Lung microvascular endothelial cell (primary cell): ENCODE data around the gene AMPH. TPM values are rescaled to one million over a fixed set of nuclear protein-coding genes. Genes with fewer than 3 reads are reported as not detected.

ENCODE experiments used
- DNase-seq, 2 donors: peaks; one replicate each; pipeline versions ENCODE4 v3.0.0 to v3.0.0-alpha.2; 2010; ENCODE audit warnings: low read depth in 2 of 2
- total RNA-seq: library from RNA; depleted of rRNA; stranded (reverse); fragments of >200 nt; gene quantifications from 2 replicates; pipeline ENCODE4 v1.2.1, GENCODE V29; 2014

Gene AMPH
- total RNA-seq, 1 donor from 2014 or later: not detected

DNA sequence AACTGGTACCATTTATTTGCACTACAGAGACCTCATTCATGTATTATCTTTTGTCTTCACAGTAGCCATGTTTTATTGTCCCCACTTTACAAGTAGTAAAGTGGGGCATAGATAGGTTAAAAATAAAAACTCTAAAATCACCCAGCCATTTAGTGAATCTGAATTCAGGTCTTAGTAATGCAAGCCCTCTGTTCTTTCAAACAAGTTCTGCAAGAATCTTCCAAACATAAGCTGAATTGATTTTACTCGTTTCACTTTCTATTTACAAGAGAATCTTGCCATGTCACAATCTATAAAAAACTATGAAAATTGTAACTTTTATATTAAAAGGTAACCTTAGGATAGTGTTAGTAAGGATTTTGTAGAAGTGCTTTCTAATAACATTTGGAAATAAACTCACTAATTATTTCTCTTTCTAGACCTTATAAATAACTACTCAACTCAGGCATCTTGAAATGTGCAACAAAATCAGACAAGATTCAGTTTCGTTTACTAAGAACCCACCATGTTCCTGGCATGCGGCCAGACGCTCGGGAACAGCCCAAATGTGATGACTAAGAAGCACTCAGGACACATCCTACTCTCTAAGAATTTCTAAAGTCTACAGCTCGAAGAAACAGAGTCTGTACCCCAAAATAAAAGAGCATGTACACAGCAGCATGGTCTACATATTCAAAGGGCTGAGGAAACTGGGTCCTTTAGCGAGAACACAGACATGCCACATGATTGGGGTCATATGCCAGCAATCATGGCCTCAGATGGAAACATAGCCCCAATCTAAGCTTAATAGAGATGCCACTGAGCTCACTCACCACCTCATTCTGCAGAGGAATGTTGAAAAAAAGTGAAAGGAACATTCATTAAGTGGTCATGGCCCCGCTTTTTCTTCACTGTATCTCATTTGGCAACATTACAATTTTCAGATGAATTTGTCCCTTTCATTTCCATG, 167.6 kb downstream of the AMPH start:
- DNase-seq: peak in 1 of 2 donors; percentile 14

DNA sequence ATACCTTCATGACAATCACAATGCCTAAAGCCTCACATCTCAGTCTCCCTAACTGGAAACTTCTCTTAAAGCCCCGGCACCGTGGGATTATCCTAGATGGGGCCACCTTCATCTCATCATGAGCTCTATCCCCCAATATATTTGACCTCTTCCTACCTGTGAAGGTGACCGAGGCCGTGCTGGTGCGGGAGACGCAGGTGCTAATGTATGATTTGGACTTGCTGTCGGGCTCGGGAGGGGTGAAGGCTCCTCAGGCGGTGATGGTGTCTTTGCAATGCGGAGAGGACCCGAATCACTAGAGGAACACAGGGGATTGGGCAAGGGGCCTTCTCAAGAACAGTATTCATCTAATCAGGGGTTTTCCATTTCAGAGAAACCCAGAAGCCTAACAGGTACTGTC, 168.4 kb downstream of the AMPH start:
- DNase-seq: no peak

DNA sequence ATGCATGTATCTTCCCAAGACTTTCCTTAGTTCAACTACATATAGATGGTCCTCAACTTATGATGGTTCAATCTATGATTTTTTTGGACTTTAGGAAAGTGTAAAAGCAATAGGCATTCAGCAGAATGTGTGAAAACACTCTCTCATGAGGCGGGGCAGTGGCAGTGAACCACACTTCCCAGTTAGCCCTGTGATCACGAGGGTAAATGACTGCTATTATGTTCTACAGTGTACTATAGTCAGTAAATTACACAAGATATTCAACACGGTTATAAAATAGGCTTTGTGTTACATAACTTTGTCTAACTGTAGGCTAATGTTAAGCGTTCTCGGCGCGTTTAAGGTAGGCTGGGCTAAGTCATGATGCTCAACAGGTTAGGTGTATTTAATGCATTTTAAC, 169.3 kb downstream of the AMPH start:
- no peak for DNase-seq

DNA sequence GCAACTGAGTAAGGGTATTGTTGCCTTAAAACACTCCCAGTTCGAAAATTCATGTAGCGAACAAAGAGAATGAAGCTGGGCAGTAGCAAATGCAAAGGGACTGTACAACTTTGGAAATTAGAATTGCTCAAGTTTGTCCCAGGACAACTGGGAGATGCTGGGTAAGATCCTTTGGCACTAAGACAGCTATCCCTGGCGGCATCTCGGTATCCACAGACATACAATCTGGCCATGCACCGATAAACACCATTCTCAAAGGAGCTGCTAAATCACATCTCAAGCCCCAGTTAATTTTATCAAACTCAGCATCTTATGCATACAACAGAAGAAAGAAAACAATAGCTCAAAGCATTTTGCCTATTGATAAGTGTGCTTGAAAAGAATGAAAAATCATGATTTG, 177.3 kb downstream of the AMPH start:
- DNase-seq: no peak

DNA sequence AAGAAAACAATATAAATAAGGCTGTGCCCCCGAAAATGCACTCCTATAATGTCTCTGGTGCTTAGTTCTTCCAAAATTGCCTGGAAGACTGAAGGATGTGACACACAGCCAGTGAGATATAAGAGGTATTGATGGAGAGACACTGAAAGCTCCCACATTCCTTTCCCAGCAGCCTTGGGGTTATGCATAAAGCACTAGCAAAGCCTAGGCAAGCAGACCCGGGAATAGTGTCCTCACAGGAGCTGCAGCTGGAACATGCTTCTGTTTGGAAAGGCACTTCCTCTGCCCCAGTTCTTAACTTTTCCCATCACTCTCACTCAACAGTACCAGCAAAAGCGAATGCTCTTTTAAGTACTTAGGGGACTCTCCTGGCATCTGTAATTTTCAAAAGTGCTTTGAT, 178.0 kb downstream of the AMPH start:
- no peak for DNase-seq

DNA sequence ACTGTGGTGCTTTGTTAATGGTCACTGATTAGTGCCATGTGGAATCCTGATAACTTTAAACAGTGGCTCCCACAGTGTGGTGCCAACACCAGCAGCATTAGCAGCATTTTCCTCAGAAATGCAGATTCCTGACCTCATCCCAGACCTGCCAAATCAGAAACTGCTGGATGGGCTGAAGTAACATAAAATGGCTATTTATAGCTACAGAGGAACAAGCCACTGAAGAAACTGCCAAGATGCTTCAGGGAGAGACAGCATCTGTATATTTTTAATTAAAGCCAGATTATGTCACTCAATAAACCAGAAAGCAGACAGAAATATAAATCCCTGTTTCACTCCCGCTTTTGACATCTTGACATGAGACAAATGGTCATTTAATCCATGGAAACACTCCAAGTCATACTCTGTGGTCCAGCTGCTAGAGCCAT, 178.5 kb downstream of the AMPH start:
- DNase-seq: no peak

DNA sequence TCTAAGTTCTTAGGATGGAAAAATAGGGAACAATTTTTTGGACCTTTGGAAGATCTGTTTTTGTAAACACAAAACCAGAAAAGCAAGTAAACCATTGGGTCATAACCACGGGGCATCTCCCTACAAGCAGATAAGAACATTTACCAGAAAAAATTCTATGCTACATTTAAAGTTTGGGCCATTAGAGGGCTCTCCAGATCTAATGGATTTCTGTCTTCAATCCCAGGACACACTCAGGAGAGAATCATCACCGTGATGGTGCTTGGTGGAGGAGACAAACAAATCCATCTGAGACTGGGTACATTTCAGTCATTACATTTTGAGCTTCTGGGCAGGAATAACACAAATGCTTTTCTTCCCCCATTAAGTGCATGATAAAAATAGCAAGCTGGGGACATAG, 179.3 kb downstream of the AMPH start:
- DNase-seq: peak; percentile 9 to 20

DNA sequence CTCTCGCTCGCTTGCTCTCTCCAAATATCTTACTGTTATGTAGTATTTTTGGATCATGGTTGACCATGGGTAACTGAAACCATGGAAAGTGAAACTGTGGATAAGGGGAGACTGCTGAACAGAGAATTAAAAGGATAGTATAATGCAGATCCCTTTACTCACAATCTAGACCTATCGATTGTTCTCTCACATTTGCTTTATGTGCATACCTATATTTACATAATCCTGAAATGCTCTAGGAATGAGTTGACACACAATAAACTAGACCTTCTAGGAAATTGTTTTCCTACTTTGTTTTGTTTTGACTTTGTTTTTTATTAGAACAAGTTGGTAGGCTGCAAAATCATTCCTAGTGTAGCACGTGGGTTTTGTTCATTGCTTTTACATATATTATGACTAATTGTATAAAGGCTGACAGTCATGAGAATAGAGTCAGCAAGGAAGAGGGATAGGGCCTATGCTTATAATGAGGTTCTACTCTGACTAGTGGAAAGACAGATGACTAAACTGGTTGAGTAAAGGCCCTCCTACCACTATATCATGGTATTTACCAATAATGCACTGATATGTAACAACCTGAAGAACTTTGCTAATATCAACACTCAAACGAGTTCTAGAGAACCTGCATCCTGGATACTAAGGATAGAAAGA, 182.5 kb downstream of the AMPH start:
- no peak for DNase-seq

DNA sequence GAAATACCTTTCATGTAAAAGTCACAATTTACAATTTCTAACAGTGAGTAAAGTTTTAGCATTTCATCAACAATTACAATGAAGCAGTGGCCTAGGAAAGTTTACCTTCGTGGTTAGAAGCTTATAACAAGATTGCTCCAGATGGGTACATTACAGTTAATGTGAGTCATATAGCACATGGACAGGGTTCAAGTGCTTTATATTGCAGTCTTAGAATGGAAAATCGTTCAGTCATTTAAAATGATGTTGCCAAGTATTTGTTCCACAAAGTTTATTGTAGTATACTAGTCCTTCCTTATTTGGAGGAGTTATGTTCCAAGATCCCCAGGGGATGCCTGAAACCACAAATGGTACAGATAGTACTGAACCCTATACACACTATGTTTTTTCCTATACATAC, 183.1 kb downstream of the AMPH start:
- DNase-seq: no peak

DNA sequence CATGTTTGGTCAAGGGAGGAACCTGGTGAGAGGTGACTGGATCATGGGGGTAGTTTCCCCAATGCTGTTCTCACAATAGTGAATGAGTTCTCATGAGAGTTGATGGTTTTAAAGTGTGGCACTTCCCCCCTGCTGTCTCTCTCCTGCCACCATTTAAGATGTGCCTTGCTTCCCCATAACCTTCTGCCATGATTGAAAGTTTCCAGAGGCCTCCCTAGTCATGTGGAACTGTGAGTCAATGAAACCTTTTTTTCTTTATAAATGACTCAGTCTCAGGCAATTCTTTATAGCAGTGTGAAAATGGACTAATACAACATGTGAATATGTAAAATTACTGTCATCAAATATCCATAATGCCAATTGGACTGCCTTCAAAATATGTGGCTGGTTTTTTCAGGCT, 192.2 kb downstream of the AMPH start:
- no peak for DNase-seq

DNA sequence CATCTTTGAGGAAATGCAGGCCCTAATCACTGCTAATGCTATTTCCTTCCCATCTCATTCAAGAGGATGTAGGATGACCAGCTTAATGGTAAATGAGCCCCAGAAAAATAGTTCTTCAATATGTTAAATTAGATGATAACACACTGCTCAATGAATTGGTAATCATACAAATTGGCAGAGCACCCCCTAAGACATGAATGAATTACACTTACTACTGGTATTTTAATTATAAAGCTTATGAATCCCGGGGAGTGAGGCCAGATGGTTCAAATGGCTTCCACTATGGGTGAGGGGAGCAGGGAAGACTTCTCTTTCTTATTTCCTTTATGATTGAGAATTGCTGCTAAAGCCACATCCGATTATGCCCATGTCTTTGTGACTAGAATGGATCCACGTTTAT, 198.5 kb downstream of the AMPH start:
- no peak for DNase-seq

DNA sequence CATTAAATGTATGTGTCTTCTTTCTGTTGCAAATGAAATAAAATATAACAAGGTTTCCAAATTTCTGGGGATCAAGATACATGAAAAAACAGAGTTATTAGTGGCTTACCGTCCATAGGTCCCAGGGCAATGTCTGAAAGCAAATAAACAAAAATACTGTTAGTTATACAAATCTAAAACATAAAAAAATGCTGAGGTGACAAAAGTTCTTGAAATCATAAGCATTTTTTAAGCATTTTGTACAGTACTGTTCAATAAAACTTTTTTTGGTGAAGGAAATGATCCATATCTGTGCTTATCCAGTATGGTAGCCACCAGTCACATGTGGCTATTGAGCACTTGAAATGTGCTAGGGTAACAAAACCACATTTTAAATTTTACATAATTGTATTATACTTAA, 199.1 kb downstream of the AMPH start:
- DNase-seq: no peak

DNA sequence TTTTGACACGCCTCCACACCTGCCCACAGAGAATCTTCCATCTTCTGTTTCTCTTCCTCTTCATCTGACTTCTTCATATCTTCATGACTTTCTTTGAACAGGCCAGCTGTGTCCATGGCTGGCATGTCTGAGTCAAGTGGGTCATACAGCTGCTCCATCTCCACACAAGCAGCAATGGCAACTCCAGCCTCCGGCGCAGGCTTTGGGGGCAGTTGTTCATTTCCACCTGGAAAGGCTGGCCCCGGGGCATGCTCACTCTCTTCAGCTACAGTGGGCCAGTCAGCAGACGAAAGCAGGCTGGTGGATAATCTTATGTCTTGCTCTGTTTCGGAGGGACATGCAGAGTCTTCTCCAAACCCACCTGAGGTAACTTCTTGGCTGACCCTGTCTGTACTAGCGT, 202.1 kb downstream of the AMPH start:
- no peak for DNase-seq

DNA sequence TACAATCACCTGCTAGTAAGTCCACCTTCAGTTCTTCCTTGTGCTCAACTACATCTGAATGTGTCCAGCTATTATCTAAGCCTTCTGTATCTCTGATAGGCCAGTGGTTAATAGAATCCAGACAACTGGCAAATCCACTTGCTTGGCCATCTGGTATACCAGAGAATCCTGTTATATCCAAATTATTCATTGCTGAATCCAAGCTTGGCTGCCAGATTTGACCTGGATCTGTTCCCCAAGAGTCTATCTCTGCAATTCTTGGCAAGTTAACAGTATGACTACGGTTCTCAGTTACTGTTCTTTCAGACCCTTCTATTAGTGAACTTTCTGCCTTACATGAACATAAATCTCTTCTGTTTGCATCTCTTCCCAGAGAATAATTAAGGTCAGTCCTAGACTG, 203.1 kb downstream of the AMPH start:
- DNase-seq: no peak

DNA sequence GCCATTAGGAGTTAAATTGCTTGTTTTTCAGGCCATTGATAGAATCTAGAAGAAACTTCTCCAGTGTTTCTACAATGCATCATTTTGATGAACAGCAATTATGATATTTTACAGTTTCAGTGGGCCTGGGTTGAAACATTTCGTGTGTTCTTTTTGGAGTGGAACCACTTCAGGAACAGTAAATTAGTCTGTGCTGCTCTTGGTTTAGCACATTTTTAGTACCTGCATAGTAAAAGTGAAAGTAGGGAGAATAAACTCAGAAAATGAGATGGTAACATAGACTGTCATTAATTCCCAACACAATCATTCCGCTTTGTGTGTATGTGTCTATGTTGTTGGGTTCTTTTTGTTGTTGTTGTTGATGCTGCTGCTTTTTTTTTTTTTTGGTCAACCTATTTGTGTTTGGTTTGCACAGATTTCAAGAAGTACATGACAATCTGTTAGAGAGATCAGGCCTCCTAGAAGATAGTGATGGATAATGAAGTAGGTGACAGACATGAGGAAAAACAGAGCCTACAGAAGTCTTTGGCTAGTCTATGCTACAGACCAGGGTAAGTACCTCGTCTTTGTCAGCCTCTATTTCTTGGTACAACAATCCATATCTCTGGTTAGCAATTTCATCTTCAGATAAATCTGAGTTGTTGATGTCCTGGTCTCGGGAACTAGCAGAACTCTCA, 203.8 kb downstream of the AMPH start:
- no peak for DNase-seq

DNA sequence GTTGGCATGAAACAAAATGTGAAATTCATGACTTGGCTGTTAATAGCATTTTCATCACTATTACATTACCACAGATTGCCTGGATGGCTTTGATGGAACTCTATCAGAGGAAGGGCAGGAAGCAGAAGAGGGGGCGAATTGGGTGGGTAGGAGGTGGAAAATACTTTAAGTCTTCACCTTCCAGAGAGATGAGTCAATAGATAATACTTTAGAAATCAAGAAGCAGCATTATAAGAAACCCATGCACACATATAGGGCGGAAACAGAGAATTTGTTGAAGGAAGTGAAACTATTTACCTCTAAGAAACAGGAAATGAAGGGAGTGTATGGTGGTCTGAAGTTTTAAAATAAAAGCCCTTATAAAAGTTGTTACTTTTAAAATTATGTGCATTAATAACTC, 205.7 kb downstream of the AMPH start:
- DNase-seq: no peak

DNA sequence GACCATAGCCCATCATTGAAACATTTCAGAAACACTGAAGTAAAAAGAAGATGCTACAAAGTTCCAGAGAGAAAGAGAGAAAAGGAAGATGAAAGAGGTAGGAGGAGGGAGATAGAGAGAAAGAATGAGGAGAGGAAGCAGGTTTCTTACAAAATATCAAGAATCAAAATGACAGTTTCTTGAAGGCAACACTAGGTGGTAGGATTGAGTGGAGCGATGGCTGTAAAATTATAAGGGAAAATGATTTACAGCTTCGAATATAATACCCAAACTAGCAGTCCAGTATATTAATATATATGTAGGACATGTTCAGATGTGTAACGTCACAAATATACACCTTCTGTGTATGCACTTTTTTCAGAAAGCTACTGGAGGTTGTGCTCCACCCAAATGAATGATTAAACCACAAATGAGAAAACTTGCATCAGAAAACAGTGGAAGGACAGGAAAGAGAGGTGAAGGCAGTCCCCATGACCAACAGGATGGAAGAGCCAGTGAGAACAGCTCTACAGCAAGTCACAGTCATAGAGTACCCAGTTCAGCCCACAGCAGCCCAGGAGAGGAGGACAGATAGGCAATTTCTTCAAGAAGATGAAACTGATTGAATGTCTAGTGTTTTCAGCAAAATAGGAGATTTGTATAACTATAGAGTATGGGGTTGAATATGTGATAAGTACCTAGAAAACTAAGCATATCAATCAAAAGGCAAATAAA, 206.3 kb downstream of the AMPH start:
- DNase-seq: no peak

DNA sequence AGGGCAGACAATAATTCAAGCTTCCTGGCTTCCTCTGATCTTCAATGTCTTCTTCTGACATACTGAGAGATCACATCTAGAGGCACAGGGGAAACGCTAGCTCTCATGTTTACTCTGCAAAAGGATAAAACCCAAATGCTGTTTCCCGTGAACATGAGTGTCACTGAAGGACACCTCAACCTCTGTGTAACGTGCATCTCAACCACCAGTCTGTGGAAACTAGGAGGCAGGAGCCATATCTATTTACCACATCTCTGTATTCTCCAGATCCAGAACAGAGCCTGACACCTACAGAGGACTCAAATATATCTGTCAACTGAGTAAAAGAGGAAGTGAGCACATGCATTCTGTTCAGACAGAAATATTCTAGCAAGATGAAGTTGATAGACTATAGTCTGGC, 217.4 kb downstream of the AMPH start:
- DNase-seq: no peak

DNA sequence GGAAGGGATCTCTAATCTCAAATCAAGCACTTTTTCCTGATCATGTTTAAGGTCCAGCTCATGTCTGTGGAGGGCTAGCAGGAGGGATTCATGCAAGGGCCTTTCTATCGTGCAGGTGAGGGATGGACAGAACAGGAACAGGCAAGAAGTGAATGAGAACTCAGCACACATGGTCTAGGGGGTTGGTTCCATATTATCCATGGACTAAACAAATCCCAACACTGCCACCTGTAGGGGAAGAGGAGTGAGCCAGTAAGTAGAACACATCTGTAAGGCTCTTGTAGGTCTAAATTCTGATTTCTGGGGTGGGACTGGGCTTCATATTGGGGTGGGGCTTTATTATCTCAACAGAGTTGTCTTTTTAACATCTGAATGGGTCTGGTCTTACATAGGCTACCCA, 219.8 kb downstream of the AMPH start:
- DNase-seq: peak; percentile 25 to 73

DNA sequence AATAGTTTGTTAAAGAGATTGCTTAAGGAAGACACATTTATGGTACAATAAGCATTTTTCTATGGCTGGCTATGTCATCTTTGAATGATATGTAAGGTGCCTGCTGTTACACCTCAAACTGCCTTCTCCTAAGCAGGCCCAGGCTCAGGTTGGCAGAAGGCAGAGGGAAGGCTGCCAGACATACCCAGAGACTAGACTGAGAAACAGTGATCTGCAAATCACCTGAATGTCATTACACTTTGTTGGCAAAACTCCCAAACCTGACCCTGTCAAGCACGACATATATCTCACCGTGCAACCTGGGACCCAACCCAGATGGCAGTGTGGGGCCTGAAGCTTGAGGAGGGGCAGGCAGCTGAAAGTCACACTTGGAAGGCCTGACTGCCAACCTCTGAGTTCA, 221.1 kb downstream of the AMPH start:
- no peak for DNase-seq

DNA sequence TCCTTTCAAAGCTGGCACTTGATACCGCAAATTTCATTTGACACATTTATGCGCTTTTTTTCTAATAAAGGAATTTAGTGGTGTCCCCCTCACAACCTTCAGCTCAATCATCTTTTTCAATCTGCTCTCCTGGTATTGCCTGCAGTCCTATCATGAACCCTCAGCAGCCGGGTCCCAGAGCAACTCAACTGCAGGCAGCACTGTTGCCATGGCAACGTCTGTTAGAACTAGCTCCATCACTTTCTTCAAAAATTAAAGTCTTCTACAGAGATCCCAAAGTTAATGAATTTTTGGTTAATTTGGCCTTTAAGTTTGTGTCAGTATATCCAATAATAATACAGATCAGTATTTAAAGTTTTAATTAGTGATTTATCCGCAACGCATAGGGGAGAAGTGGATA, 221.6 kb downstream of the AMPH start:
- no peak for DNase-seq
